HFFc6 (cell line): ENCODE measurements around the gene GIGYF2. TPM values are rescaled to one million over a fixed set of nuclear protein-coding genes. Genes with fewer than 3 reads are reported as not detected.
A peak's percentile ranks its signal among the peaks of the same experiment; 100 is the strongest.
"Not testable (repeated sequence)": the region's sequence is repeated elsewhere in the genome, so short reads cannot be mapped to it uniquely, and the experiment has no call there.

Experiments
- DNase-seq: peaks from one replicate; pipeline ENCODE4 v3.0.0-alpha.2; 2018
- H3K27ac Mint-ChIP-seq: 2 replicates; pipeline ENCODE4 v1.8.0; 2020; ENCODE audit warnings: mild to moderate bottlenecking, mixed read lengths
- H3K27me3 Mint-ChIP-seq: 2 replicates; pipeline ENCODE4 v1.8.0; 2021; ENCODE audit warnings: mild to moderate bottlenecking, moderate library complexity, mixed read lengths; ENCODE audit not compliant: insufficient read depth
- H3K36me3 Mint-ChIP-seq: 2 replicates; pipeline ENCODE4 v1.8.0; 2021; ENCODE audit warnings: low read depth, mixed read lengths
- H3K4me1 Mint-ChIP-seq: 2 replicates; pipeline ENCODE4 v1.8.0; 2020; ENCODE audit warnings: low read depth, mixed read lengths
- H3K4me3 Mint-ChIP-seq: 2 replicates; pipeline ENCODE4 v1.8.0; 2020; ENCODE audit warnings: mild to moderate bottlenecking, moderate library complexity, mixed read lengths
- H3K9me3 Mint-ChIP-seq: 2 replicates; pipeline ENCODE4 v1.8.0; 2020; ENCODE audit warnings: mild to moderate bottlenecking, mixed read lengths
- total RNA-seq, 6 experiments: library from RNA; stranded (reverse); fragmentation: NEBNext Ultra II Directional; extraction: Animal tissue kit (Norgen Biotek cat#: 25700); gene quantifications; 2 replicates in 1 of 6; 3 replicates in 5 of 6; pipeline ENCODE4 v1.2.3, GENCODE V29; 2021
- TF ChIP-seq, protein P1 (sequence below): fragments of 200-600 bp; sonication (generic); IDR thresholded peaks from 2 replicates; pipeline ENCODE4 v1.5.0; 2021; ENCODE audit warnings: antibody characterized with exemption, mild to moderate bottlenecking

GIGYF2 gene
- total RNA-seq, 6 experiments from 2014 or later, result 36.9 to 44.6 (median 42.3) TPM

DNA sequence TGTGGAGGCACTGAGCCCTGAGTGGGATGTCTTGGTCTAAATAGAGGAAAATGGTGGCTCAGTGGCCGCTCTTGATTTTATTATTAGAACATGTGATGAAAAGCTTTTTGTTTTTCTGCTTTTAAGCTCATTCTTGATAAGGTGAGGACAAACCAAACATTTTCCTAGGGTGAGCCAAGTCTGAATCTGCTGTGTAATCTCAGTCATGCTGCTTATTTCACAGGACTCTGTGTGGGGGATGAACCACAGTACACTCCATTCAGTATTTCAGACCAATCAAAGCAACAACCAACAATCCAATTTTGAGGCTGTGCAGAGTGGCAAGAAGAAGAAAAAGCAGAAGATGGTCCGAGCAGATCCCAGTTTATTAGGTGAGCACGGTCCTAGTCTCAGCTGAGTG is 152.9 kb downstream of the GIGYF2 start:
- no peak for DNase-seq
- TF ChIP-seq, protein P1, sequence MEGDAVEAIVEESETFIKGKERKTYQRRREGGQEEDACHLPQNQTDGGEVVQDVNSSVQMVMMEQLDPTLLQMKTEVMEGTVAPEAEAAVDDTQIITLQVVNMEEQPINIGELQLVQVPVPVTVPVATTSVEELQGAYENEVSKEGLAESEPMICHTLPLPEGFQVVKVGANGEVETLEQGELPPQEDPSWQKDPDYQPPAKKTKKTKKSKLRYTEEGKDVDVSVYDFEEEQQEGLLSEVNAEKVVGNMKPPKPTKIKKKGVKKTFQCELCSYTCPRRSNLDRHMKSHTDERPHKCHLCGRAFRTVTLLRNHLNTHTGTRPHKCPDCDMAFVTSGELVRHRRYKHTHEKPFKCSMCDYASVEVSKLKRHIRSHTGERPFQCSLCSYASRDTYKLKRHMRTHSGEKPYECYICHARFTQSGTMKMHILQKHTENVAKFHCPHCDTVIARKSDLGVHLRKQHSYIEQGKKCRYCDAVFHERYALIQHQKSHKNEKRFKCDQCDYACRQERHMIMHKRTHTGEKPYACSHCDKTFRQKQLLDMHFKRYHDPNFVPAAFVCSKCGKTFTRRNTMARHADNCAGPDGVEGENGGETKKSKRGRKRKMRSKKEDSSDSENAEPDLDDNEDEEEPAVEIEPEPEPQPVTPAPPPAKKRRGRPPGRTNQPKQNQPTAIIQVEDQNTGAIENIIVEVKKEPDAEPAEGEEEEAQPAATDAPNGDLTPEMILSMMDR, result no peak
- H3K4me1 Mint-ChIP-seq, result peaks cover 37% of the 10 kb centered on the region
- H3K4me3 Mint-ChIP-seq, result no peak overlapping the region
- no peaks in the 10 kb centered on the region for H3K27me3 Mint-ChIP-seq
- H3K27ac Mint-ChIP-seq, result peak overlapping the region; percentile 13
- peaks cover 29% of the 10 kb centered on the region for H3K36me3 Mint-ChIP-seq
- no peaks in the 10 kb centered on the region for H3K9me3 Mint-ChIP-seq

DNA sequence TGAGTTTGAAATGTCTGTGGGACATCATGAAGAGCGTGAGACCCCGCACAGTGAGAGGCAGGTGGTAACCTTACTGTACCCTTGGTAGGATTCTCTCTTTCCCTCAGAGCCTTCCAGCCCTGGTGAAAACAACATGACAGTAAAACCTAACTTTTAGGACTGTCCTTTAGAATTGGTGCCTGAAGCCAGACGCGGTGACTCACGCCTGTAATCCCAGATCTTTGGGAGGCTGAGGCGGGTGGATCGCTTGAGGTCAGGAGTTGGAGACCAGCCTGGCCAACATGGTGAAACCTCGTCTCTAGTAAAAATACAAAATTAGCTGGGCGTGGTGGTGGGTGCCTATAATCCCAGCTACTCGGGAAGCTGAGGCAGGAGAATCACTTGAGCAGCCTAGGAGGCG is 154.9 kb downstream of the GIGYF2 start:
- H3K27ac Mint-ChIP-seq, result peak overlapping the region; percentile 47; the same call in 1 of the 2 replicates
- H3K9me3 Mint-ChIP-seq, H3K4me3 Mint-ChIP-seq, H3K27me3 Mint-ChIP-seq: not testable (repeated sequence)
- peaks cover 57% of the 10 kb centered on the region for H3K4me1 Mint-ChIP-seq
- peaks cover 35% of the 10 kb centered on the region for H3K36me3 Mint-ChIP-seq
- DNase-seq, result peak; percentile 26

DNA sequence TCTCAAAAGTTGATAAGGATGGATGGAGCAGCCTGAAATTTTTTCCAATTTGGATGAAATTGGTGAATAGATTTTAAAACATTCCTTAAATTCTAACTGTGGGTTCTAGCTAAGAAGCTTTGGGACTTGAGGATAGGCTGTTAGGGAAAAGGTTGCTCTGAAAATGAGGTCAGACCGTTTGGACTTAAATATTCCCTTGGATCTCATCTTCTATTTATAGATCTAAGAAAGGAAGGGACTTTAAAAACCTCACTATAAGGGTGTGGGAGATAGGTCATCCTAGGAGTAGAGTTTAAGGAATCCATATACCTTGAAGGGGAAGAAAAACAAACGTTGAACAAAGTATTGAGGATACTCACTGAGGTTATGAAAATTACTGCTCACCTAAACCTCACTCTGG is 155.5 kb downstream of the GIGYF2 start:
- H3K4me1 Mint-ChIP-seq, result peaks cover 62% of the 10 kb centered on the region
- peaks cover 37% of the 10 kb centered on the region for H3K36me3 Mint-ChIP-seq

DNA sequence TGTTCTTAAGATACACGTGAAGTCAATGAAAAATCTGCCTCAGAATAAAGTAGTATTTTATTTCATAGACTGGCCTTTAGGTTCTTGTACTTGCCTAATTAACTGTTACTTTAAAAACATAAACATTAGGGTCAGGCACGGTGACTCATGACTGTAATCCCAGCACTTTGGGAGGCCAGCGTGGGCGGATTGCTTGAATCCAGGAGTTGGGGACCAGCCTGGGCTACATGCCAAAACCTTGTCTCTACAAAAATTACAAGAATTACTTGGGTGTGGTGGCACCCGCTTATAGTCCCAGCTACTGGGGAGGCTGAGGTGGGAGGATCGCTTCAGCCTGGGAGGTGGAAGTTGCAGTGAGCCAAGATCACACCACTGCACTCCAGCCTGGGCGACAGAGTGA is 157.0 kb downstream of the GIGYF2 start:
- 0 out of 2 replicates have a peak overlapping the region, but pooled peaks have one; percentile 4 for H3K27ac Mint-ChIP-seq

More for the DNA sequence above, 155.5 kb downstream of the GIGYF2 start:
- DNase-seq, result no peak
- Mint-ChIP-seq H3K4me3 (no peak overlapping the region), H3K9me3 (no peaks in the 10 kb centered on the region), H3K27ac (no peak overlapping the region), H3K27me3 (peaks cover 3% of the 10 kb centered on the region)
- TF ChIP-seq, protein P1, result no peak

DNA sequence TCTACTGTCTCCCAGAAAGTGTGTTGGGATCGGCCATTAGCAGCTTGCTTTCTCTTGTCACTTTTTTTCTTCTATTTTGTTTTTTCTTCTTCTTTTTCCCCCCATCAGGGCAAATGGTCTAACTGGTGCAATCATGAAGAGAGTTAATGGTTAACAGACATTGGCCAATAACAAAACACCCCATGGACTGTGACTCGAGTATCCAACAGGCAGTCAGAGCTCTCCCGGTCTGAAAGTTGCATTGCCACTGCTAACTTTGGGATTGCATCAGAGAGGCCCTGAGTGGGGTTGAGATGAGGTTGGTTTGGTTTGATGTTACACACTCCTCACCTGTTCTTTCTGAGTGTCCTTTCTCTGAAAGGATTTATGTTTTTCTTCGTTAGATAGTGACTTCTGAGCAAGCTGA is 160.0 kb downstream of the GIGYF2 start:
- Mint-ChIP-seq H3K27ac (0 out of 2 replicates have a peak overlapping the region, but pooled peaks have one; percentile 35), H3K4me3 (no peak overlapping the region; the same call in 1 of the 2 replicates), H3K36me3 (peaks cover 43% of the 10 kb centered on the region), H3K9me3 (no peaks in the 10 kb centered on the region), H3K4me1 (peaks cover 62% of the 10 kb centered on the region), H3K27me3 (peaks cover 3% of the 10 kb centered on the region)
- TF ChIP-seq, protein P1, result no peak
- no peak for DNase-seq

More for the DNA sequence above, 157.0 kb downstream of the GIGYF2 start:
- TF ChIP-seq, protein P1, result no peak
- peak; percentile 83 for DNase-seq
- Mint-ChIP-seq H3K4me1 (peaks cover 62% of the 10 kb centered on the region), H3K9me3 (no peaks in the 10 kb centered on the region), H3K36me3 (peaks cover 41% of the 10 kb centered on the region), H3K27me3 (peaks cover 3% of the 10 kb centered on the region), H3K4me3 (0 out of 2 replicates have a peak overlapping the region, but pooled peaks have one; percentile 0)

DNA sequence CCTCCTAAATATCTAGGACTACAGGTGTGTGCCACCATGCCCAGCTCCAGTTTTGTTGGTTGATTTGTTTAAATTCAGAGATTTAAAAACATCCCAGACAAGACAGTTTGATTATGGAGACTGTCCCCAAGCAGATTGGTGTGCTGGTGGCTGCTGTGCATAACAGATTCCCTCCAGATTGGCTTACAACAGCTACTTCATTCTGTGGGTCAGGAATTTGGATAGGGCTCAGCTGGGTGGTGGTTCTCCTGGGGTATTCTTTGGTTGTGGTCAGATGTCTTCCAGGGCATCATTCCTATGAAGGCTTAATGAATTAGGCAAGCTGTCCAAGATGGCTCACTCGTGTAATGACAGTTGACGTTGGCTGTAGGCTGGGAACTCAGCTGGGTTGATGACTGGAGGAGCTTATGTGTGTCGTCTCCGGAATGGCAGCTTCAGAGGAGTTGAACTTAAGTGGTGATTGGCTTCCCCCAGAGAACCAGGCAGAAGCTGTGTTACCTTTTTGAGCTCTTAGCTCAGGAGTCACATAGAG is 162.3 kb downstream of the GIGYF2 start:
- DNase-seq, result no peak
- Mint-ChIP-seq H3K9me3 (no peaks in the 10 kb centered on the region), H3K36me3 (peaks cover 48% of the 10 kb centered on the region), H3K4me3 (no peak overlapping the region), H3K27me3 (peaks cover 3% of the 10 kb centered on the region), H3K4me1 (peaks cover 39% of the 10 kb centered on the region), H3K27ac (no peak overlapping the region)
- TF ChIP-seq, protein P1, result no peak
